Measurements from ENCODE around the gene NIN. TPM values are rescaled to one million over a fixed set of nuclear protein-coding genes. Genes with fewer than 3 reads are reported as not detected.

The NIN gene
- total RNA-seq, 4 donors from 2014 or later, result 22.7 to 32.2 (median 28.5) TPM

DNA sequence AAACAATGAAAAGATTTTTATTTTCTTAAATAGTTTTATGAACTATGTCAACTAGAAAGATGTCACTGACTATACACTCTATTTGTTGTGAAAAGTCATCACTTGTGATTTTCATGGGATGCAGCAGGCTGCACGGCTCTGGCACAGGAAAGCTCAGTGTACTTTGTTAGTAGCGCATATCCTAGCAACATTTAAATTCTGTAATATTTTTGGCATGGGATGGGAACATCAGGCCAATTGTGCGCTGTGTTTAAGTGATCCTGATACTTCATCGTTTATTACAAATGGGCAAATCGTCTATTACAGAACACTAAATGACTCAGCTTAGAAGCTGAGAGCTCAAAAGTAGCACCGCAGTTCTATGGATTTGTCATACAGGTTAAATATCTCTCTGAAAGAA is 102.1 kb downstream of the NIN start:
- intact Hi-C loops (cut with DNase I; ENCODE audit: low total_unique reads), result no loop called here
- H3K4me3 ChIP-seq (ENCODE audit: low read depth, poor library complexity, severe bottlenecking), result no peak overlapping the region
- 79 to 85% methylated on average over 6 of the region's 6 CpGs for WGBS, 2 donors
- TF ChIP-seq, protein P1, sequence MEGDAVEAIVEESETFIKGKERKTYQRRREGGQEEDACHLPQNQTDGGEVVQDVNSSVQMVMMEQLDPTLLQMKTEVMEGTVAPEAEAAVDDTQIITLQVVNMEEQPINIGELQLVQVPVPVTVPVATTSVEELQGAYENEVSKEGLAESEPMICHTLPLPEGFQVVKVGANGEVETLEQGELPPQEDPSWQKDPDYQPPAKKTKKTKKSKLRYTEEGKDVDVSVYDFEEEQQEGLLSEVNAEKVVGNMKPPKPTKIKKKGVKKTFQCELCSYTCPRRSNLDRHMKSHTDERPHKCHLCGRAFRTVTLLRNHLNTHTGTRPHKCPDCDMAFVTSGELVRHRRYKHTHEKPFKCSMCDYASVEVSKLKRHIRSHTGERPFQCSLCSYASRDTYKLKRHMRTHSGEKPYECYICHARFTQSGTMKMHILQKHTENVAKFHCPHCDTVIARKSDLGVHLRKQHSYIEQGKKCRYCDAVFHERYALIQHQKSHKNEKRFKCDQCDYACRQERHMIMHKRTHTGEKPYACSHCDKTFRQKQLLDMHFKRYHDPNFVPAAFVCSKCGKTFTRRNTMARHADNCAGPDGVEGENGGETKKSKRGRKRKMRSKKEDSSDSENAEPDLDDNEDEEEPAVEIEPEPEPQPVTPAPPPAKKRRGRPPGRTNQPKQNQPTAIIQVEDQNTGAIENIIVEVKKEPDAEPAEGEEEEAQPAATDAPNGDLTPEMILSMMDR (IDR thresholded peaks at IDR 0.05), result no peak
- TF ChIP-seq POLR2A (IDR thresholded peaks at IDR 0.05), result no peak
- no peak for DNase-seq (ENCODE audit: low spot score in 2 of 2)

DNA sequence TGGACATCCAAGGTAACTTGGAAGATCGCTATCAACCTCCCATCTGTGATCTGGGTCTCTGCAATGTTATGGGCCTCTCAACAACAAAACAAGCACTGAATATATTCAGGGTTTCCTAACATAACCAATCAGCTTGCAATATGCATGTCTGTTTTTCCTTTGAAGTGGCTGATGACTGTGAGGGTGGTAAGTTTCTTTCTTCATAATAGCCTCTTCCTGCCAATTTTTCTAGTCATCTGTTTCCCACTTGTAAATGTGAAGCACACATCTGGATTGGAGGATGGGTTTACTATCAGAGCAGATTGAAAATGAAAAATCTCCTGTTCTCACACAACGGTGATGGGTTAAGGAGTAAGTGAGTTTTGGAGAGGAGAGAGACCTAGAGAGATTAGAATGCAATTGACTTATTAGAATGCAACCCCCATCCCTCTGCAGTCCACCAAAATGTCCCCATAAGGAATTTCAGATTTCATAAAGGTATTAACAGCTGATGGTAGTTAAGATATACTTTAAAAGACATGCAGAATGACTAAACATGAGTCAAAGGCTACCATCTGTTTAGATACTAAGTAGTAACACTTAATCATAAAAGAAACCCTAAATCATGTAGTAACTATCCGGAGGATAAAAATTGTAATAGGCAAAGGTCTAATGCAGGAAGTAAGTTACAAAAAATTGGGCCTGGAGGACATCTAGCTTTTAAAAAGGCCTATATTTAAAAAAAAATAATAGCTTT is 104.4 kb downstream of the NIN start:
- no peak overlapping the region for H3K4me3 ChIP-seq (ENCODE audit: low read depth, poor library complexity, severe bottlenecking)
- 62 to 63% methylated on average over 3 of the region's 3 CpGs for WGBS, 2 donors
- intact Hi-C loops (cut with DNase I; ENCODE audit: low total_unique reads), result no loop called here
- no peak for DNase-seq (ENCODE audit: low spot score in 2 of 2)
- TF ChIP-seq, protein P1 (IDR thresholded peaks at IDR 0.05), result no peak
- TF ChIP-seq POLR2A (IDR thresholded peaks at IDR 0.05), result no peak

DNA sequence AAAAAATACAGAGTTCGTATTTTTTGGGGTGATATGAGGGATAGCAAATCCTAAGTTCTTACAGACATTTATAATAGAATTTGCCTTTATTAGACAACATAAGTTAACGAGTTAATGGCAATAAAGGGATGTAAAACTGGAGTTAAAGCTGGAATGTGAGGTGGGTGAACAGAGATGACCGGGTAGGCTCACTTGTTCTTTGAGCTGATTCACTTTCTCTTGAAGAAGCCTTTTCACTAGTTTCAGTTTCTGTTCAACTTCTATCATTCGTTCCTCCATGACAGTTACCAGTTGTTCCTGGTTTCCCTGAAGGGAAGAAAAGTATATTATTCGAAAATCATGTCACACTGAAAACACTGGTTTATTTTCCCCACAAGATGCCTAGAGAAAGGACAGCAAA is 105.2 kb downstream of the NIN start:
- DNase-seq (ENCODE audit: low spot score in 2 of 2), result no peak
- WGBS, 2 donors, result 74 to 83% methylated on average over 5 of the region's 5 CpGs
- intact Hi-C loops (cut with DNase I; ENCODE audit: low total_unique reads), result no loop called here
- TF ChIP-seq, protein P1 (IDR thresholded peaks at IDR 0.05), result no peak
- no peak for TF ChIP-seq POLR2A (IDR thresholded peaks at IDR 0.05)
- H3K4me3 ChIP-seq (ENCODE audit: low read depth, poor library complexity, severe bottlenecking), result no peak overlapping the region

DNA sequence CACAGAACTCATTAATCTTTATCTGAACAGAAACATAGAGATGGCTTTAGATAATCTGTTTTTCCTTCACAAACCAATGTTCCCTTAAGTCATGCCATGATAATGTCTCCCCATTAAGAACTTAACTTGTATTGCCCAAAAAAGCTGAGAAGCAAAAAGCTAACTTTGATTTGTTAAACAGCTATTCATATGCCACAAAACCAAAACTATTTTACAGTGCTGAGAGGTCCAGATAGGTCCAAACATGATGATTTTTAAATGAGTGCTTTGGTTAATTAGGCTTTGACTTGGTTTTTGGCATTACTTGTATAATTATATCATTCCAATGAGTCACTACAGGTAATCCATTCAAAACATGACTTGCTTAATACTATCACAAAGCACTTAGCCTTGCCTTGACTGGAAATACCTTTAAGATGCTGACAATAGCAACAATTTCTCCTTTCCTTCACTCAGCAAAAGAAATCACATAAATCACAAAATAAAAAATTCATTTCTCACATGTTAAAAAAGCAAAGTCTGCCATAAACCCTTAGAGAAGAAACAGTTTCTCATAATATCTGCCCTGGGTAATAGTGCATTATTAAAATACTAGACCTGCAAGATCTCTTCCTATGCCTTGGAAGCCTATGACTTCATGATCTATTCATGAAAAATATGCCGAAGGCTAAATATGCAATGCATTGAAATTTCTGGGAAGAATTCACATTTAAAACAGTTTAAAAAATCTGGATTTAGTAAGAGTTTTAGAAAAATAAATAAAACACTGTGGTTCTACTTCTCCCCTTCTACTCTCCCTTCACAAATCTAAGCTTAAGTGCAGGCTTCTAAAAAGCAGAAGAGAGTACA is 110.8 kb downstream of the NIN start:
- no peak for DNase-seq (ENCODE audit: low spot score in 2 of 2)
- 45 to 54% methylated on average over 1 of the region's 1 CpG for WGBS, 2 donors
- TF ChIP-seq, protein P1 (IDR thresholded peaks at IDR 0.05), result no peak
- no peak for TF ChIP-seq POLR2A (IDR thresholded peaks at IDR 0.05)
- intact Hi-C loops (cut with DNase I; ENCODE audit: low total_unique reads), result no loop called here
- H3K4me3 ChIP-seq (ENCODE audit: low read depth, poor library complexity, severe bottlenecking), result no peak overlapping the region

DNA sequence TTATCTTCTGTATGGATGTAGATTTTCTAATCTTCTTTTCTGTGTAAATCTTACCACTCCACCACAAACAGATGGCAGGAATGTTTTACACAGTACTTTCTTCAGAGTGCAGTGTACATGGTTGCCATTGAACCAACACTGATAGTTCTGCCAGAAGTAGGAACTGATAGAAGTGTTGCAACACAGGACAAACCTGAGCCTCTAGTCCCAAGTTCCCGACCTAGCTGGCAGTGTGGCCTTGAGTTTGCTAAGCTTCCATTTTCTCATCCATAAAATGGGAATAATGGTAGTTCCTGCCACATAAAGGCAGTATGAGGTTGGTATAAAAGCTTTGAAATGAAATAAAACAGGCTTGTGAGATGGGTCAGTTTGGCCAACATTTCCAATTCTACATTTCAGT is 112.0 kb downstream of the NIN start:
- H3K4me3 ChIP-seq (ENCODE audit: low read depth, poor library complexity, severe bottlenecking), result no peak overlapping the region
- 36 to 67% methylated on average over 1 of the region's 1 CpG for WGBS, 2 donors
- no peak for DNase-seq (ENCODE audit: low spot score in 2 of 2)
- intact Hi-C loops (cut with DNase I; ENCODE audit: low total_unique reads), result no loop called here
- TF ChIP-seq, protein P1 (IDR thresholded peaks at IDR 0.05), result no peak
- TF ChIP-seq POLR2A (IDR thresholded peaks at IDR 0.05), result no peak

Data from lower leg skin (tissue), 4 donors.